Mesothelial cell of epicardium (in vitro differentiated cells): Measurements from ENCODE around the gene LYRM9. TPM values are rescaled to one million over a fixed set of nuclear protein-coding genes. Genes with fewer than 3 reads are reported as not detected.

Experiments
- DNase-seq, 2 experiments: peaks; one replicate each; pipeline ENCODE4 v3.0.0; 2021; ENCODE audit warnings: low spot score in 2 of 2; ENCODE audit not compliant: unreplicated experiment in 2 of 2
- H3K27ac Mint-ChIP-seq: 2 replicates; pipeline ENCODE4 v1.8.0; 2021; ENCODE audit warnings: mixed read lengths
- H3K27me3 Mint-ChIP-seq: 2 replicates; pipeline ENCODE4 v1.8.0; 2021; ENCODE audit warnings: low read depth, mixed read lengths
- H3K36me3 Mint-ChIP-seq: 2 replicates; pipeline ENCODE4 v1.8.0; 2021; ENCODE audit warnings: mixed read lengths
- H3K4me1 Mint-ChIP-seq: 2 replicates; pipeline ENCODE4 v1.8.0; 2021; ENCODE audit warnings: mixed read lengths
- H3K4me3 Mint-ChIP-seq: 2 replicates; pipeline ENCODE4 v1.8.0; 2021; ENCODE audit warnings: mild to moderate bottlenecking, moderate library complexity, mixed read lengths
- H3K9me3 Mint-ChIP-seq: 2 replicates; pipeline ENCODE4 v1.8.0; 2021; ENCODE audit warnings: mixed read lengths
- total RNA-seq: library from RNA; stranded (reverse); gene quantifications from 3 replicates; pipeline ENCODE4 v1.2.1, GENCODE V29; 2021
- TF ChIP-seq, protein P1 (sequence below): fragments of 200-600 bp; sonication (generic); IDR thresholded peaks from one replicate; pipeline ENCODE4 v1.5.0; 2021; ENCODE audit warnings: antibody characterized with exemption; ENCODE audit not compliant: unreplicated experiment

LYRM9 gene
- total RNA-seq, 1 donor from 2014 or later: 26.6 TPM

DNA sequence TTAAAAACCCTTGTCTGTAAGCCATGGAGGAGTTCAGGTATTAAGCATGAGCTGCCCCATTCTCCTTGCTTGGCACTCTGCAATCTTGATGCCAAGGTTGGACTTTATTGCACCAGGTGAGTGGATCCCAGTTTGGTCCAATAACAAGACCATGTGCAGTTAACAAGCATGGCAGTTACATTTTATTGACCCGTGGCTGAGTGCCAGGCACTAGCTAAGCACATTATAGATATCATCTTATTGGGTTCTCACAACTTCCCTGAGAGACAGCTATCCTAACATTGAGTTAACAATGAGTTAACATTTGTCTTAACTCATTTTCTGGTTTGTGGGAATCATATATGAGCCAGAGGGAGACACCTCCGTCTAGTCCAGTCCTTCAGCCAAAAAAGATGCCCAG lies 21.8 kb downstream of the LYRM9 start:
- TF ChIP-seq, protein P1, sequence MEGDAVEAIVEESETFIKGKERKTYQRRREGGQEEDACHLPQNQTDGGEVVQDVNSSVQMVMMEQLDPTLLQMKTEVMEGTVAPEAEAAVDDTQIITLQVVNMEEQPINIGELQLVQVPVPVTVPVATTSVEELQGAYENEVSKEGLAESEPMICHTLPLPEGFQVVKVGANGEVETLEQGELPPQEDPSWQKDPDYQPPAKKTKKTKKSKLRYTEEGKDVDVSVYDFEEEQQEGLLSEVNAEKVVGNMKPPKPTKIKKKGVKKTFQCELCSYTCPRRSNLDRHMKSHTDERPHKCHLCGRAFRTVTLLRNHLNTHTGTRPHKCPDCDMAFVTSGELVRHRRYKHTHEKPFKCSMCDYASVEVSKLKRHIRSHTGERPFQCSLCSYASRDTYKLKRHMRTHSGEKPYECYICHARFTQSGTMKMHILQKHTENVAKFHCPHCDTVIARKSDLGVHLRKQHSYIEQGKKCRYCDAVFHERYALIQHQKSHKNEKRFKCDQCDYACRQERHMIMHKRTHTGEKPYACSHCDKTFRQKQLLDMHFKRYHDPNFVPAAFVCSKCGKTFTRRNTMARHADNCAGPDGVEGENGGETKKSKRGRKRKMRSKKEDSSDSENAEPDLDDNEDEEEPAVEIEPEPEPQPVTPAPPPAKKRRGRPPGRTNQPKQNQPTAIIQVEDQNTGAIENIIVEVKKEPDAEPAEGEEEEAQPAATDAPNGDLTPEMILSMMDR: no peak
- Mint-ChIP-seq H3K4me1 (no peaks in the 10 kb centered on the region), H3K9me3 (peaks cover 6% of the 10 kb centered on the region), H3K4me3 (no peak overlapping the region), H3K36me3 (peaks cover 13% of the 10 kb centered on the region), H3K27me3 (no peaks in the 10 kb centered on the region), H3K27ac (no peak overlapping the region)
- no peak for DNase-seq

DNA sequence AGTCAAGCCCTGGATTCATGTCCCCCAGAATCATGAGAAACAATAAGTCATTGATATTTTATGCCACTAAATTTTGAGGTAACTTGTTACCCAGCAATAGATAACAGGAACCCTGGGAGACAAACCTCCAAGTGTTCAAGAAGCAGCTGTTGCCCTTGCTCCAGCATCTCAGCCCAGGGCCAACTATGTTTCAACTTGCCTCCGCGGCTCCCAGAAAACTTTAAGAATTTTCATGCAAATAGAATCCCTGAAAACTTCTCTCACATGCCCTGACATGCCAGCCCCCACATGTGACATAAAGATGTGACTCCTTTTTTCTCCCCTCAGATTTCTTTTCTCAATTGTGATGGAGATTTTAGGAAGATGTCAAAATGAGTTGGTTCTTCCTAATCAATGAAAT lies 22.8 kb downstream of the LYRM9 start:
- Mint-ChIP-seq H3K4me1 (no peaks in the 10 kb centered on the region), H3K4me3 (no peak overlapping the region), H3K9me3 (peaks cover 6% of the 10 kb centered on the region), H3K27ac (no peak overlapping the region), H3K27me3 (no peaks in the 10 kb centered on the region), H3K36me3 (peaks cover 10% of the 10 kb centered on the region)
- TF ChIP-seq, protein P1: no peak
- no peak for DNase-seq

DNA sequence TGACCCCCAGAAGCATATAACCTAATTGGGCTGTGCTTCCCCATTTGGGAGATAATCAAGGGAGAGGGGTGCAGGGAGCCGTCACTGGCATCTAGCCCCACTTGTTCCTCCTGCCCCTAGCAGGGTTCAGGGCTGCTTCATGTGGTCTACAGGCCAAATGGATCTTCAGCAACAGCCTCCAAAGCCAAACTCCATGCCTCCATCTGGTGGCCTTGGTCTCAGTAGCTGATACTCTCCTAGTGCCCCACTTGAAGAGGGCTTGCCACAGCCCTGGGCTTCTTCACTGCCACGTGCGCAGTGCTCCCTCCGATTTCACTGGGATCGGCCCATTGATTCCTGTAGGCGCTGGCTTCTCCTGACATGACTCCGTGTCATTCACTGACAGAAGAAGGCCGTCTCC lies 24.6 kb downstream of the LYRM9 start:
- Mint-ChIP-seq H3K9me3 (peaks cover 3% of the 10 kb centered on the region), H3K4me3 (no peak overlapping the region), H3K27me3 (no peaks in the 10 kb centered on the region), H3K27ac (no peak overlapping the region), H3K36me3 (peaks cover 3% of the 10 kb centered on the region), H3K4me1 (peaks cover 4% of the 10 kb centered on the region)
- no peak for DNase-seq
- TF ChIP-seq, protein P1: no peak

DNA sequence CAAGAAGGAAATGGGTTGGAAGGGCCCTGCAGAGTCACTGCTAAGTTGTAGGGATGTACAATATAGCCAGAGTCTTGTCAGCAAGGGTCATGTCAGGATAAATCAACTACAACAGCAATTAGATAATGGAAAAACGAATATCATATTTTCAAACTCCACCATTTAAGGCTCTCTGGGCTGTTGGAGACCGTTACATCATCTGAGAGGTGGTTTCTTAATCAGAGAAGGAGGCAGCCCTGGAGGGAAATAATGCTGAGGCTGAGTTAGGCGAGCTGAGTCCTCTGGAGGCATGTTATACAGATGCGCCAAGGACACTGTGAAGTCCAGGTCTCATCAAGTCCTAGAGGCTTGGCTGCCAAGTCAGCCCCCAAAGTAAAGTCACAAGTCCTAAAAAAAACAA lies 30.3 kb downstream of the LYRM9 start:
- TF ChIP-seq, protein P1: no peak
- no peak overlapping the region for H3K4me3 Mint-ChIP-seq
- H3K9me3 Mint-ChIP-seq: no peaks in the 10 kb centered on the region
- H3K36me3 Mint-ChIP-seq: no peaks in the 10 kb centered on the region
- no peak for DNase-seq
- peaks cover 12% of the 10 kb centered on the region for H3K27me3 Mint-ChIP-seq
- H3K27ac Mint-ChIP-seq: no peak overlapping the region
- H3K4me1 Mint-ChIP-seq: peaks cover 4% of the 10 kb centered on the region

DNA sequence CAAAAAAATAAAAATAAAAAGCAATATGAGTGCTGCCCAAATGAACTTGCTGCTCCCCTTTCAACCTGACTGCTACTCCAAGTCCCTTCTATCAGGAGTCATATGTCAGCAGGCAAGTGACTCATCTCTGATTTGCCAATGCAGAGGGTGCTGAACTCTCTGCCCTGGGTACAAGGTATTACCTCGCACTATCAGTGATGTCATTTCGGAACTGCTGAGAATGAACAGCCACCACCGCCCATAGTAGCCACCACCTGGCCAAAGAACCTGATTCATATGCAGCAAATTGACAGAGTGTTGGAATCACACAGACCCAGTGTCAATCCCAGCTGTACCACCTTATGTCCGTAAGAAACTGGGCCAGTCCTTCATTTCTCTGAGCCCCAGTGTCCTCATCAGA lies 31.2 kb downstream of the LYRM9 start:
- Mint-ChIP-seq H3K27ac (no peak overlapping the region), H3K4me3 (no peak overlapping the region)

More for the DNA sequence above, 31.2 kb downstream of the LYRM9 start:
- DNase-seq: no peak
- H3K4me1 Mint-ChIP-seq: peaks cover 4% of the 10 kb centered on the region
- peaks cover 15% of the 10 kb centered on the region for H3K27me3 Mint-ChIP-seq
- H3K36me3 Mint-ChIP-seq: no peaks in the 10 kb centered on the region
- TF ChIP-seq, protein P1: no peak
- no peaks in the 10 kb centered on the region for H3K9me3 Mint-ChIP-seq
